H1 (cell line): Measurements from ENCODE around the gene TMEM181. TPM values are rescaled to one million over a fixed set of nuclear protein-coding genes. Genes with fewer than 3 reads are reported as not detected.
A peak's percentile ranks its signal among the peaks of the same experiment; 100 is the strongest.

Experiments used
- BACH1 ChIP-seq: IDR thresholded peaks from 2 replicates; pipeline ENCODE4 v1.6.1; 2012; ENCODE audit warnings: low read length, improper control_type of control experiment
- CBX8 ChIP-seq: fragments of 300-800, 300-1000 bp; sonication (generic); IDR thresholded peaks from 2 replicates; pipeline ENCODE4 v1.7.1; 2016; ENCODE audit warnings: low read depth, low read length, borderline replicate concordance
- CEBPB ChIP-seq: IDR thresholded peaks from 2 replicates; pipeline ENCODE4 v1.6.1; 2012; ENCODE audit warnings: low read depth, low read length
- CHD2 ChIP-seq: IDR thresholded peaks from 2 replicates; pipeline ENCODE4 v1.6.1; 2012; ENCODE audit warnings: low read length, improper control_type of control experiment
- CTCF ChIP-seq, 3 experiments: IDR thresholded peaks; 1 replicate in 2 of 3; 2 replicates in 1 of 3; pipeline versions ENCODE4 v1.5.1 to v1.6.1; 2011; ENCODE audit warnings: low read length in 3 of 3, mild to moderate bottlenecking in 3 of 3, inconsistent platforms in 2 of 3, low read depth in 1 of 3, moderate library complexity in 1 of 3; ENCODE audit not compliant: insufficient read depth in 1 of 3; ENCODE audit errors: control extremely low read depth in 1 of 3
- EGR1 ChIP-seq: IDR thresholded peaks from 2 replicates; pipeline ENCODE4 v1.6.1; 2011; ENCODE audit warnings: low read depth, low read length, borderline replicate concordance
- EP300 ChIP-seq, 2 experiments: IDR thresholded peaks; 1 replicate in 1 of 2; 2 replicates in 1 of 2; pipeline ENCODE4 v1.6.1; 2011 to 2012; ENCODE audit warnings: low read depth in 2 of 2, low read length in 2 of 2, mild to moderate bottlenecking in 2 of 2, borderline replicate concordance in 1 of 2, inconsistent platforms in 1 of 2, moderate library complexity in 1 of 2
- KDM5A ChIP-seq: fragments of 200-600 bp; IDR thresholded peaks from 2 replicates; pipeline ENCODE4 v1.7.1; 2012; ENCODE audit warnings: mild to moderate bottlenecking, low read length, inconsistent platforms, mixed read lengths
- NRF1 ChIP-seq: IDR thresholded peaks from 2 replicates; pipeline ENCODE4 v1.6.1; 2011; ENCODE audit warnings: mild to moderate bottlenecking, low read depth, low read length, improper control_type of control experiment
- RBBP5 ChIP-seq: IDR thresholded peaks from 2 replicates; pipeline ENCODE4 v1.7.1; 2012; ENCODE audit warnings: low read depth, mild to moderate bottlenecking, inconsistent platforms, low read length, moderate library complexity, borderline replicate concordance
- RFX5 ChIP-seq: IDR thresholded peaks from 2 replicates; pipeline ENCODE4 v1.6.1; 2011; ENCODE audit warnings: low read depth, low read length, improper control_type of control experiment, borderline replicate concordance
- SAP30 ChIP-seq: fragments of 300-600 bp; sonication (generic); IDR thresholded peaks from 2 replicates; pipeline ENCODE4 v1.7.1; 2012; ENCODE audit warnings: low read length, moderate library complexity, mild to moderate bottlenecking, inconsistent platforms; ENCODE audit not compliant: insufficient read depth, insufficient replicate concordance
- SIN3A ChIP-seq, 2 experiments: IDR thresholded peaks in 1 of 2; conservative IDR thresholded peaks in 1 of 2; 2 replicates each; pipeline ENCODE4 v1.6.1; 2011 to 2012; ENCODE audit warnings: low read length in 2 of 2, improper control_type of control experiment in 1 of 2, low read depth in 1 of 2, mild to moderate bottlenecking in 1 of 2
- SP2 ChIP-seq: IDR thresholded peaks from 2 replicates; pipeline ENCODE4 v1.6.1; 2012; ENCODE audit warnings: mild to moderate bottlenecking, low read length, inconsistent platforms
- SUZ12 ChIP-seq: fragments of 200-600 bp; sonication (generic); IDR thresholded peaks from 2 replicates; pipeline ENCODE4 v1.6.1; 2012; ENCODE audit warnings: mild to moderate bottlenecking, inconsistent platforms, low read length, moderate library complexity, mixed read lengths
- TAF1 ChIP-seq: IDR thresholded peaks from 2 replicates; pipeline ENCODE4 v1.6.1; 2011; ENCODE audit warnings: mild to moderate bottlenecking, low read depth, low read length
- TAF7 ChIP-seq: optimal IDR thresholded peaks from 2 replicates; pipeline ENCODE3; 2011; ENCODE audit warnings: low read depth, mild to moderate bottlenecking, inconsistent platforms, low read length, moderate library complexity, borderline replicate concordance
- TBP ChIP-seq: IDR thresholded peaks from 2 replicates; pipeline ENCODE4 v1.6.1; 2011; ENCODE audit warnings: low read depth, low read length, improper control_type of control experiment
- TEAD4 ChIP-seq: IDR thresholded peaks from 2 replicates; pipeline ENCODE4 v1.6.1; 2012; ENCODE audit warnings: low read depth, low read length, inconsistent platforms, mixed read lengths
- YY1 ChIP-seq: IDR thresholded peaks from 2 replicates; pipeline ENCODE4 v1.6.1; 2011; ENCODE audit warnings: low read depth, mild to moderate bottlenecking, low read length
- ZNF274 ChIP-seq: IDR thresholded peaks from 2 replicates; pipeline ENCODE4 v1.7.0; 2012; ENCODE audit warnings: low read length, borderline replicate concordance; ENCODE audit errors: extremely low read depth
- polyA plus RNA-seq, 7 experiments: library from polyadenylated mRNA; depleted of rRNA in 3 of 7; stranded (reverse) in 5 of 7; unstranded in 2 of 7; fragments of >200 nt in 5 of 7; fragments of 200-250 nt in 2 of 7; gene quantifications; 1 replicate in 5 of 7; 2 replicates in 1 of 7; 4 replicates in 1 of 7; pipeline versions ENCODE4 v1.2.1 to v1.2.3, GENCODE V29; 2011 to 2013; ENCODE audit warnings: missing spikeins in 2 of 7, mixed read lengths in 2 of 7
- total RNA-seq: library from RNA; stranded (reverse); fragmentation: NEBNext Ultra II Directional; extraction: Animal tissue kit (Norgen Biotek cat#: 25700); gene quantifications from 2 replicates; pipeline ENCODE4 v1.2.1, GENCODE V29; 2021

The TMEM181 gene
- total and polyA plus RNA-seq, 2 of the 8 experiments (the other 6 are each of a cell fraction or from before 2014, with no cell fraction given): 8.6 to 19.0 TPM

GRCh38 chr6:158559895-158560835 lies at the start of gene TMEM181 (continued):
- no peak for TF ChIP-seq RFX5
- no peak for TF ChIP-seq TEAD4
- TF ChIP-seq SAP30: no peak
- no peak for TF ChIP-seq CTCF (IDR thresholded peaks at IDR 0.05; ENCODE audit: control extremely low read depth in 1 of 3, insufficient read depth in 1 of 3, low read depth in 1 of 3, low read length in 3 of 3)
- TF ChIP-seq SUZ12: 0 out of 2 replicates have a peak, but pooled peaks have one; percentile 12
- TF ChIP-seq NRF1: no peak
- no peak for TF ChIP-seq EGR1
- TF ChIP-seq EP300 (IDR thresholded peaks at IDR 0.05; ENCODE audit: borderline replicate concordance in 1 of 2, low read depth in 2 of 2, low read length in 2 of 2): no peak
- TF ChIP-seq TBP: peak; percentile 58; the same call in 1 of the 2 replicates
- TF ChIP-seq KDM5A: no peak
- TF ChIP-seq SIN3A (conservative IDR thresholded peaks at IDR 0.05 in 1 of 2, IDR thresholded peaks at IDR 0.05 in 1 of 2; ENCODE audit: low read depth in 1 of 2, low read length in 2 of 2): peak in 1 of 2 experiments; percentile 91; a peak in 2 of 4 replicates
- no peak for TF ChIP-seq ZNF274
- TF ChIP-seq RBBP5: no peak; the same call in 1 of the 2 replicates
- peak; percentile 84 for TF ChIP-seq TAF1
- TF ChIP-seq SP2: no peak
- TF ChIP-seq CBX8: no peak
- TF ChIP-seq TAF7: no peak
- TF ChIP-seq CHD2: no peak
- TF ChIP-seq YY1: no peak
- no peak for TF ChIP-seq CEBPB
- no peak for TF ChIP-seq BACH1
